ENCODE data around the gene TSPAN13.

The TSPAN13 gene

DNA sequence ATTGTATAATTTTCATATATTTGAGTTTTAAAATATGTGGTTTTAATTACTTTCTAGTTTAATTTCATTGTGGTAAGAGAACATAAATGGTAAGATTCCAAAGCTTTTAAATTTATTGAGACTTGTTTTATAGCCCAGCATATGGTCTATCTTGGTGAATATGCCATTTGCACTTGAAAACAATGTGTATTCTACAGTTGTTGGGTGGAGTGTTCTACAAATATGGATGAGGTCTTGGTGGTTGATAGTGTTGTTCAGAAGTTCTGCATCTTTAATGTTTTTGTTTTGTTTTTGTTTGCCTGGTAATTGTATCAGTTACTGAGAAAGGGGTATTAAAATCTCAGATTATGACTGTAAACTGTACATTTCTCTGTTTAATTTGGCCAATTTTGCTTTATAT is 37.6 kb upstream of the TSPAN13 start:
- ATAC-seq = no peak
- TF ChIP-seq ZNF565 (CRISPR knock-in tag; conservative IDR thresholded peaks at IDR 0.05; ENCODE audit: low read depth) (no peak), ZNF8 (CRISPR knock-in tag; IDR thresholded peaks at IDR 0.05) (no peak), RARB (CRISPR knock-in tag; IDR thresholded peaks at IDR 0.05) (no peak), ZFP3 (CRISPR knock-in tag; IDR thresholded peaks at IDR 0.05) (no peak), PPARA (CRISPR knock-in tag; IDR thresholded peaks at IDR 0.05; ENCODE audit: borderline replicate concordance) (no peak), ZC3H10 (CRISPR knock-in tag; IDR thresholded peaks at IDR 0.05) (no peak), ISL1 (CRISPR knock-in tag; IDR thresholded peaks at IDR 0.05) (no peak), ARNTL (CRISPR knock-in tag; IDR thresholded peaks at IDR 0.05; ENCODE audit: borderline replicate concordance, low read depth) (no peak), SNAI2 (CRISPR knock-in tag; IDR thresholded peaks at IDR 0.05) (no peak), CSDC2 (CRISPR knock-in tag; IDR thresholded peaks at IDR 0.05) (no peak), ZFP30 (CRISPR knock-in tag; IDR thresholded peaks at IDR 0.05) (no peak)
- TF ChIP-seq, protein P1, sequence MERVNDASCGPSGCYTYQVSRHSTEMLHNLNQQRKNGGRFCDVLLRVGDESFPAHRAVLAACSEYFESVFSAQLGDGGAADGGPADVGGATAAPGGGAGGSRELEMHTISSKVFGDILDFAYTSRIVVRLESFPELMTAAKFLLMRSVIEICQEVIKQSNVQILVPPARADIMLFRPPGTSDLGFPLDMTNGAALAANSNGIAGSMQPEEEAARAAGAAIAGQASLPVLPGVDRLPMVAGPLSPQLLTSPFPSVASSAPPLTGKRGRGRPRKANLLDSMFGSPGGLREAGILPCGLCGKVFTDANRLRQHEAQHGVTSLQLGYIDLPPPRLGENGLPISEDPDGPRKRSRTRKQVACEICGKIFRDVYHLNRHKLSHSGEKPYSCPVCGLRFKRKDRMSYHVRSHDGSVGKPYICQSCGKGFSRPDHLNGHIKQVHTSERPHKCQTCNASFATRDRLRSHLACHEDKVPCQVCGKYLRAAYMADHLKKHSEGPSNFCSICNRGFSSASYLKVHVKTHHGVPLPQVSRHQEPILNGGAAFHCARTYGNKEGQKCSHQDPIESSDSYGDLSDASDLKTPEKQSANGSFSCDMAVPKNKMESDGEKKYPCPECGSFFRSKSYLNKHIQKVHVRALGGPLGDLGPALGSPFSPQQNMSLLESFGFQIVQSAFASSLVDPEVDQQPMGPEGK (CRISPR knock-in tag; IDR thresholded peaks at IDR 0.05; ENCODE audit: borderline replicate concordance) = no peak
- TF ChIP-seq, protein P2, sequence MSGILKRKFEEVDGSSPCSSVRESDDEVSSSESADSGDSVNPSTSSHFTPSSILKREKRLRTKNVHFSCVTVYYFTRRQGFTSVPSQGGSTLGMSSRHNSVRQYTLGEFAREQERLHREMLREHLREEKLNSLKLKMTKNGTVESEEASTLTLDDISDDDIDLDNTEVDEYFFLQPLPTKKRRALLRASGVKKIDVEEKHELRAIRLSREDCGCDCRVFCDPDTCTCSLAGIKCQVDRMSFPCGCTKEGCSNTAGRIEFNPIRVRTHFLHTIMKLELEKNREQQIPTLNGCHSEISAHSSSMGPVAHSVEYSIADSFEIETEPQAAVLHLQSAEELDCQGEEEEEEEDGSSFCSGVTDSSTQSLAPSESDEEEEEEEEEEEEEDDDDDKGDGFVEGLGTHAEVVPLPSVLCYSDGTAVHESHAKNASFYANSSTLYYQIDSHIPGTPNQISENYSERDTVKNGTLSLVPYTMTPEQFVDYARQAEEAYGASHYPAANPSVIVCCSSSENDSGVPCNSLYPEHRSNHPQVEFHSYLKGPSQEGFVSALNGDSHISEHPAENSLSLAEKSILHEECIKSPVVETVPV (CRISPR knock-in tag; IDR thresholded peaks at IDR 0.05) = no peak
- TF ChIP-seq, protein P3, sequence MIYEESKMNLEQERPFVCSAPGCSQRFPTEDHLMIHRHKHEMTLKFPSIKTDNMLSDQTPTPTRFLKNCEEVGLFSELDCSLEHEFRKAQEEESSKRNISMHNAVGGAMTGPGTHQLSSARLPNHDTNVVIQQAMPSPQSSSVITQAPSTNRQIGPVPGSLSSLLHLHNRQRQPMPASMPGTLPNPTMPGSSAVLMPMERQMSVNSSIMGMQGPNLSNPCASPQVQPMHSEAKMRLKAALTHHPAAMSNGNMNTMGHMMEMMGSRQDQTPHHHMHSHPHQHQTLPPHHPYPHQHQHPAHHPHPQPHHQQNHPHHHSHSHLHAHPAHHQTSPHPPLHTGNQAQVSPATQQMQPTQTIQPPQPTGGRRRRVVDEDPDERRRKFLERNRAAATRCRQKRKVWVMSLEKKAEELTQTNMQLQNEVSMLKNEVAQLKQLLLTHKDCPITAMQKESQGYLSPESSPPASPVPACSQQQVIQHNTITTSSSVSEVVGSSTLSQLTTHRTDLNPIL (CRISPR knock-in tag; IDR thresholded peaks at IDR 0.05; ENCODE audit: low read depth) = no peak
- TF ChIP-seq, protein P4, sequence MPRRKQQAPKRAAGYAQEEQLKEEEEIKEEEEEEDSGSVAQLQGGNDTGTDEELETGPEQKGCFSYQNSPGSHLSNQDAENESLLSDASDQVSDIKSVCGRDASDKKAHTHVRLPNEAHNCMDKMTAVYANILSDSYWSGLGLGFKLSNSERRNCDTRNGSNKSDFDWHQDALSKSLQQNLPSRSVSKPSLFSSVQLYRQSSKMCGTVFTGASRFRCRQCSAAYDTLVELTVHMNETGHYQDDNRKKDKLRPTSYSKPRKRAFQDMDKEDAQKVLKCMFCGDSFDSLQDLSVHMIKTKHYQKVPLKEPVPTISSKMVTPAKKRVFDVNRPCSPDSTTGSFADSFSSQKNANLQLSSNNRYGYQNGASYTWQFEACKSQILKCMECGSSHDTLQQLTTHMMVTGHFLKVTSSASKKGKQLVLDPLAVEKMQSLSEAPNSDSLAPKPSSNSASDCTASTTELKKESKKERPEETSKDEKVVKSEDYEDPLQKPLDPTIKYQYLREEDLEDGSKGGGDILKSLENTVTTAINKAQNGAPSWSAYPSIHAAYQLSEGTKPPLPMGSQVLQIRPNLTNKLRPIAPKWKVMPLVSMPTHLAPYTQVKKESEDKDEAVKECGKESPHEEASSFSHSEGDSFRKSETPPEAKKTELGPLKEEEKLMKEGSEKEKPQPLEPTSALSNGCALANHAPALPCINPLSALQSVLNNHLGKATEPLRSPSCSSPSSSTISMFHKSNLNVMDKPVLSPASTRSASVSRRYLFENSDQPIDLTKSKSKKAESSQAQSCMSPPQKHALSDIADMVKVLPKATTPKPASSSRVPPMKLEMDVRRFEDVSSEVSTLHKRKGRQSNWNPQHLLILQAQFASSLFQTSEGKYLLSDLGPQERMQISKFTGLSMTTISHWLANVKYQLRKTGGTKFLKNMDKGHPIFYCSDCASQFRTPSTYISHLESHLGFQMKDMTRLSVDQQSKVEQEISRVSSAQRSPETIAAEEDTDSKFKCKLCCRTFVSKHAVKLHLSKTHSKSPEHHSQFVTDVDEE (CRISPR knock-in tag; IDR thresholded peaks at IDR 0.05) = no peak
- TF ChIP-seq, protein P5, sequence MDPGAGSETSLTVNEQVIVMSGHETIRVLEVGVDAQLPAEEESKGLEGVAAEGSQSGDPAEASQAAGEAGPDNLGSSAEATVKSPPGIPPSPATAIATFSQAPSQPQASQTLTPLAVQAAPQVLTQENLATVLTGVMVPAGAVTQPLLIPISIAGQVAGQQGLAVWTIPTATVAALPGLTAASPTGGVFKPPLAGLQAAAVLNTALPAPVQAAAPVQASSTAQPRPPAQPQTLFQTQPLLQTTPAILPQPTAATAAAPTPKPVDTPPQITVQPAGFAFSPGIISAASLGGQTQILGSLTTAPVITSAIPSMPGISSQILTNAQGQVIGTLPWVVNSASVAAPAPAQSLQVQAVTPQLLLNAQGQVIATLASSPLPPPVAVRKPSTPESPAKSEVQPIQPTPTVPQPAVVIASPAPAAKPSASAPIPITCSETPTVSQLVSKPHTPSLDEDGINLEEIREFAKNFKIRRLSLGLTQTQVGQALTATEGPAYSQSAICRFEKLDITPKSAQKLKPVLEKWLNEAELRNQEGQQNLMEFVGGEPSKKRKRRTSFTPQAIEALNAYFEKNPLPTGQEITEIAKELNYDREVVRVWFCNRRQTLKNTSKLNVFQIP (CRISPR knock-in tag; IDR thresholded peaks at IDR 0.05; ENCODE audit: borderline replicate concordance, low read depth) = no peak

DNA sequence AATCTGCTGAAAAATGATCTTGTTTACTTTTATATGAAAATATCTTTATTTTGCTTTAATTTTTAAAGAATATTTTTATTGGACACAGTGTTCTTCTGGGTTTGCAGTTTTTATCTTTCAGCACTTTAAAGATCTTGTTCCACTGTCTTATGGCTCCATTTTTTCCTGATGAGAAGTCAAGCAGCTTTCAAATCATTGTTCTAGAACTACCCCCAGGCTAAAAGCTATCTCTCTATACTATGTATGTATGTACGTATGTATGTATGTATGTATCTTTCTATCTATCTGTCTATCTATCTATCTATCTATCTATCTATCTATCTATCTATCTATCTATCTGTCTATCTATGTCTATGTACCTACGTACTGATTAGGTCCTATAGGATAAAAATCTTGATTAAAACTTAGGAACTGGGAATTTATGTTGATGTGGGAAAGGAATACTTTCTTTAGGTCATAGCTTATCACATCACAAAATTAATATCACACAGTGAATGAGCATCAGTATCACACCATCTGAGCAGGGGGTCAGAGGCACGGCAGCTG is 35.4 kb upstream of the TSPAN13 start:
- no peak for ATAC-seq
- TF ChIP-seq CSDC2 (CRISPR knock-in tag; IDR thresholded peaks at IDR 0.05) = no peak
- no peak for TF ChIP-seq ZNF70 (CRISPR knock-in tag; IDR thresholded peaks at IDR 0.05)
- TF ChIP-seq OSR1 (CRISPR knock-in tag; IDR thresholded peaks at IDR 0.05) = no peak
- TF ChIP-seq ZNF8 (CRISPR knock-in tag; IDR thresholded peaks at IDR 0.05) = no peak
- no peak for TF ChIP-seq GLIS3 (CRISPR knock-in tag; IDR thresholded peaks at IDR 0.05)
- TF ChIP-seq, protein P3 (CRISPR knock-in tag; IDR thresholded peaks at IDR 0.05; ENCODE audit: low read depth) = no peak
- TF ChIP-seq ZC3H10 (CRISPR knock-in tag; IDR thresholded peaks at IDR 0.05) = no peak
- TF ChIP-seq, protein P5 (CRISPR knock-in tag; IDR thresholded peaks at IDR 0.05; ENCODE audit: borderline replicate concordance, low read depth) = no peak
- TF ChIP-seq ISL1 (CRISPR knock-in tag; IDR thresholded peaks at IDR 0.05) = no peak
- TF ChIP-seq, protein P2 (CRISPR knock-in tag; IDR thresholded peaks at IDR 0.05) = no peak
- no peak for TF ChIP-seq TOX (CRISPR knock-in tag; IDR thresholded peaks at IDR 0.05; ENCODE audit: borderline replicate concordance)
- no peak for TF ChIP-seq PPARA (CRISPR knock-in tag; IDR thresholded peaks at IDR 0.05; ENCODE audit: borderline replicate concordance)
- TF ChIP-seq ZFP30 (CRISPR knock-in tag; IDR thresholded peaks at IDR 0.05) = no peak
- TF ChIP-seq, protein P1 (CRISPR knock-in tag; IDR thresholded peaks at IDR 0.05; ENCODE audit: borderline replicate concordance) = no peak
